PC-3 (cell line): ENCODE data around the gene STK11IP.

Experiments
- CTCF ChIP-seq: fragments of 300-600 bp; sonication (generic); conservative IDR thresholded peaks from 2 replicates; pipeline ENCODE4 v1.5.1; 2017; ENCODE audit warnings: antibody characterized with exemption, low read depth, mild to moderate bottlenecking, low read length
- EZH2 ChIP-seq: fragments of 300-600 bp; sonication (generic); IDR thresholded peaks from one replicate; pipeline ENCODE4 v1.6.1; 2017; ENCODE audit warnings: antibody characterized with exemption, mild to moderate bottlenecking, low read length; ENCODE audit not compliant: unreplicated experiment
- EZH2phosphoT487 ChIP-seq: fragments of 300-600 bp; sonication (generic); IDR thresholded peaks from 2 replicates; pipeline ENCODE4 v1.6.1; 2018; ENCODE audit warnings: mild to moderate bottlenecking, antibody characterized with exemption, low read length, borderline replicate concordance

- TF ChIP-seq CTCF (no peak), EZH2 (no peak), EZH2phosphoT487 (no peak)
These were observed 21.8 kb upstream of the STK11IP start for GRCh38 chr2:219575566-219576504.
